ENCODE data around the gene PRKCH. TPM values are rescaled to one million over a fixed set of nuclear protein-coding genes. Genes with fewer than 3 reads are reported as not detected.
"Not testable (repeated sequence)": the region's sequence is repeated elsewhere in the genome, so short reads cannot be mapped to it uniquely, and the experiment has no call there.

Gene PRKCH
- total RNA-seq, 2 donors from 2014 or later: 7.2 to 8.6 TPM

GRCh38 chr14:61304688-61305087, 16.7 kb upstream of the PRKCH start:
- TF ChIP-seq, protein P1, sequence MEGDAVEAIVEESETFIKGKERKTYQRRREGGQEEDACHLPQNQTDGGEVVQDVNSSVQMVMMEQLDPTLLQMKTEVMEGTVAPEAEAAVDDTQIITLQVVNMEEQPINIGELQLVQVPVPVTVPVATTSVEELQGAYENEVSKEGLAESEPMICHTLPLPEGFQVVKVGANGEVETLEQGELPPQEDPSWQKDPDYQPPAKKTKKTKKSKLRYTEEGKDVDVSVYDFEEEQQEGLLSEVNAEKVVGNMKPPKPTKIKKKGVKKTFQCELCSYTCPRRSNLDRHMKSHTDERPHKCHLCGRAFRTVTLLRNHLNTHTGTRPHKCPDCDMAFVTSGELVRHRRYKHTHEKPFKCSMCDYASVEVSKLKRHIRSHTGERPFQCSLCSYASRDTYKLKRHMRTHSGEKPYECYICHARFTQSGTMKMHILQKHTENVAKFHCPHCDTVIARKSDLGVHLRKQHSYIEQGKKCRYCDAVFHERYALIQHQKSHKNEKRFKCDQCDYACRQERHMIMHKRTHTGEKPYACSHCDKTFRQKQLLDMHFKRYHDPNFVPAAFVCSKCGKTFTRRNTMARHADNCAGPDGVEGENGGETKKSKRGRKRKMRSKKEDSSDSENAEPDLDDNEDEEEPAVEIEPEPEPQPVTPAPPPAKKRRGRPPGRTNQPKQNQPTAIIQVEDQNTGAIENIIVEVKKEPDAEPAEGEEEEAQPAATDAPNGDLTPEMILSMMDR (conservative IDR thresholded peaks at IDR 0.05): no peak
- H3K4me1 Mint-ChIP-seq: no peaks in the 10 kb centered on the region
- Histone ChIP-seq H3K4me3 (ENCODE audit: low read length) (no peak overlapping the region), H3K36me3 (ENCODE audit: control insufficient read depth, insufficient read depth, low read length) (no peaks in the 10 kb centered on the region), H3K9ac (ENCODE audit: extremely low read depth, low read length, poor library complexity, severe bottlenecking) (no peak overlapping the region), H3K27ac (ENCODE audit: low read depth, low read length) (no peak overlapping the region), H3K27me3 (ENCODE audit: control insufficient read depth, insufficient read depth, low read length, poor library complexity, severe bottlenecking) (no peaks in the 10 kb centered on the region), H3K9me3 (ENCODE audit: control insufficient read depth, low read length) (no peaks in the 10 kb centered on the region), H3K4me1 (ENCODE audit: control insufficient read depth, insufficient read depth, low read length) (no peaks in the 10 kb centered on the region)
- WGBS, 2 experiments (ENCODE audit: insufficient coverage in 1 of 2, insufficient read length in 1 of 2): 90 to 100% methylated on average over 1 to 2 of the region's 2 CpGs
- no peak overlapping the region for H3K27ac Mint-ChIP-seq
- no peak for DNase-seq
- peaks cover 6% of the 10 kb centered on the region for H3K9me3 Mint-ChIP-seq
- no peak overlapping the region for H3K4me3 Mint-ChIP-seq
- peaks cover under 1% of the 10 kb centered on the region for H3K36me3 Mint-ChIP-seq (ENCODE audit: low read depth)
- H3K27me3 Mint-ChIP-seq (ENCODE audit: insufficient read depth): no peaks in the 10 kb centered on the region

- Mint-ChIP-seq H3K4me1 (no peaks in the 10 kb centered on the region), H3K9me3 (peaks cover 25% of the 10 kb centered on the region), H3K4me3 (no peak overlapping the region), H3K27ac (no peak overlapping the region), H3K27me3 (ENCODE audit: insufficient read depth) (no peaks in the 10 kb centered on the region), H3K36me3 (ENCODE audit: low read depth) (peaks cover 5% of the 10 kb centered on the region)
- Histone ChIP-seq H3K36me3 (ENCODE audit: control insufficient read depth, insufficient read depth, low read length) (no peaks in the 10 kb centered on the region), H3K27me3 (ENCODE audit: control insufficient read depth, insufficient read depth, low read length, poor library complexity, severe bottlenecking) (no peaks in the 10 kb centered on the region), H3K4me3 (ENCODE audit: low read length) (no peak overlapping the region), H3K4me1 (ENCODE audit: control insufficient read depth, insufficient read depth, low read length) (no peaks in the 10 kb centered on the region), H3K9me3 (ENCODE audit: control insufficient read depth, low read length) (peaks cover 7% of the 10 kb centered on the region), H3K9ac (ENCODE audit: extremely low read depth, low read length, poor library complexity, severe bottlenecking) (no peak overlapping the region), H3K27ac (ENCODE audit: low read depth, low read length) (no peak overlapping the region)
- TF ChIP-seq, protein P1 (conservative IDR thresholded peaks at IDR 0.05): no peak
- DNase-seq: no peak
- 60 to 100% methylated on average over 2 to 3 of the region's 3 CpGs for WGBS, 2 experiments (ENCODE audit: insufficient coverage in 1 of 2, insufficient read length in 1 of 2)
Observed at GRCh38 chr14:61308198-61308597, 13.2 kb upstream of the PRKCH start.

- not testable (repeated sequence) for H3K9me3 ChIP-seq (ENCODE audit: control insufficient read depth, low read length); H3K27me3 Mint-ChIP-seq (ENCODE audit: insufficient read depth); H3K4me1 Mint-ChIP-seq; H3K4me3 Mint-ChIP-seq; DNase-seq; H3K27me3 ChIP-seq (ENCODE audit: control insufficient read depth, insufficient read depth, low read length, poor library complexity, severe bottlenecking); H3K36me3 ChIP-seq (ENCODE audit: control insufficient read depth, insufficient read depth, low read length); H3K36me3 Mint-ChIP-seq (ENCODE audit: low read depth); H3K27ac Mint-ChIP-seq; H3K4me3 ChIP-seq (ENCODE audit: low read length); H3K4me1 ChIP-seq (ENCODE audit: control insufficient read depth, insufficient read depth, low read length); H3K9ac ChIP-seq (ENCODE audit: extremely low read depth, low read length, poor library complexity, severe bottlenecking); H3K27ac ChIP-seq (ENCODE audit: low read depth, low read length)
- 90 to 95% methylated on average over 4 of the region's 4 CpGs for WGBS, 2 experiments (ENCODE audit: insufficient coverage in 1 of 2, insufficient read length in 1 of 2)
- H3K9me3 Mint-ChIP-seq: peaks cover 30% of the 10 kb centered on the region
Observed at GRCh38 chr14:61308701-61309100, 12.7 kb upstream of the PRKCH start.

DNA sequence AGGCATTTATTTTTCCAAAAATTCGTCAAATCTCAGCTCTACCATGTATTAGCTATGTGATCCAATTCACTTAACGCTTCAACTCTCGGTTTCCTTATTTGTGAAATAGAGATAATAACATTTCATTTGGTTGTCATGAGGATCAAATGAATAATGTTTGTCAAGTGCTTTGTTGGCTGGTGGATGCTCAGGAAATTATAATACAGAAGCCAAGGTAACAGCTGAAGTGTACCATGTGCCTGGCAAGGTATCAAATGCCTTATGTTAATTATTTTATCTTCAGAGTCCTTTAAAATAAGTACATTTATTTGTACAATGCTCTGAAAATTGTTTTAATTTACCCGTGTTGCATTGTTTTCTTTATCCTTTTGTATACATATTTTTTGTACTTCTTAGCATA, 6.1 kb upstream of the PRKCH start:
- TF ChIP-seq, protein P1 (conservative IDR thresholded peaks at IDR 0.05): no peak
- 87 to 89% methylated on average over 1 to 4 of the region's 4 CpGs for WGBS, 2 experiments (ENCODE audit: insufficient coverage in 1 of 2, insufficient read length in 1 of 2)
- no peak overlapping the region for H3K9ac ChIP-seq (ENCODE audit: extremely low read depth, low read length, poor library complexity, severe bottlenecking)
- no peak for DNase-seq
- Mint-ChIP-seq H3K27ac (no peak overlapping the region), H3K9me3 (peaks cover 21% of the 10 kb centered on the region), H3K36me3 (ENCODE audit: low read depth) (no peaks in the 10 kb centered on the region), H3K27me3 (ENCODE audit: insufficient read depth) (peaks cover 3% of the 10 kb centered on the region), H3K4me3 (no peak overlapping the region), H3K4me1 (no peaks in the 10 kb centered on the region)
- H3K27me3 ChIP-seq (ENCODE audit: control insufficient read depth, insufficient read depth, low read length, poor library complexity, severe bottlenecking): peaks cover under 1% of the 10 kb centered on the region
- H3K36me3 ChIP-seq (ENCODE audit: control insufficient read depth, insufficient read depth, low read length): no peaks in the 10 kb centered on the region
- H3K27ac ChIP-seq (ENCODE audit: low read depth, low read length): no peak overlapping the region
- no peaks in the 10 kb centered on the region for H3K4me1 ChIP-seq (ENCODE audit: control insufficient read depth, insufficient read depth, low read length)
- H3K9me3 ChIP-seq (ENCODE audit: control insufficient read depth, low read length): peaks cover 3% of the 10 kb centered on the region
- no peak overlapping the region for H3K4me3 ChIP-seq (ENCODE audit: low read length)

Data from endodermal cell (in vitro differentiated cells).